ENCODE measurements around the gene FOSL1. TPM values are rescaled to one million over a fixed set of nuclear protein-coding genes. Genes with fewer than 3 reads are reported as not detected.

FOSL1 gene
- total RNA-seq, 2 experiments from 2014 or later = 11.1 to 11.3 TPM

Other genes starting within 250 kb of the FOSL1 start
- 100 to 1,000 TPM in 1 of 2 experiments, 10 to 100 TPM in 1; 76.9 to 109 TPM for gene RELA, start 237.5 kb downstream of the FOSL1 start, total RNA-seq
- gene KAT5, start 188.1 kb downstream of the FOSL1 start, total RNA-seq = 10 to 100 TPM; 56.5 to 65.1 TPM
- gene RNASEH2C, start 179.6 kb downstream of the FOSL1 start, total RNA-seq = 10 to 100 TPM; 72.5 to 96.8 TPM
- 10 to 100 TPM; 11.7 to 14.4 TPM for gene AP5B1, start 119.4 kb downstream of the FOSL1 start, total RNA-seq
- gene OVOL1, start 113.3 kb downstream of the FOSL1 start, total RNA-seq = under 1 TPM; 0.09 to 0.19 TPM
- gene SNX32, start 66.4 kb downstream of the FOSL1 start, total RNA-seq = 1 to 10 TPM; 2.9 to 3.0 TPM
- 1,000 to 10,000 TPM in 1 of 2 experiments, 100 to 1,000 TPM in 1; 888 to 1,074 TPM for gene CFL1, start 42.2 kb downstream of the FOSL1 start, total RNA-seq
- gene MUS81, start 40.0 kb downstream of the FOSL1 start, total RNA-seq = 10 to 100 TPM; 59.2 to 67.8 TPM
- 10 to 100 TPM; 20.2 to 23.4 TPM for gene EFEMP2, start 27.6 kb downstream of the FOSL1 start, total RNA-seq
- gene CTSW, start 20.6 kb downstream of the FOSL1 start, total RNA-seq = 1 to 10 TPM; 1.7 TPM
- 100 to 1,000 TPM in 1 of 2 experiments, 10 to 100 TPM in 1; 95.4 to 121 TPM for gene FIBP, start 11.9 kb downstream of the FOSL1 start, total RNA-seq
- gene CCDC85B, start 9.7 kb downstream of the FOSL1 start, total RNA-seq = 10 to 100 TPM; 25.5 to 45.0 TPM
- 10 to 100 TPM; 21.4 to 22.9 TPM for gene C11orf68, start 18.7 kb upstream of the FOSL1 start, total RNA-seq
- gene DRAP1, start 19.0 kb upstream of the FOSL1 start, total RNA-seq = 100 to 1,000 TPM; 111 to 158 TPM
- gene TSGA10IP, start 45.1 kb upstream of the FOSL1 start, total RNA-seq = not detected
- gene SART1, start 61.3 kb upstream of the FOSL1 start, total RNA-seq = 10 to 100 TPM; 54.7 to 84.5 TPM
- 10 to 100 TPM; 45.1 to 52.2 TPM for gene EIF1AD, start 101.8 kb upstream of the FOSL1 start, total RNA-seq
- 100 to 1,000 TPM; 233 to 293 TPM for gene BANF1, start 102.1 kb upstream of the FOSL1 start, total RNA-seq
- not detected for gene CST6, start 111.6 kb upstream of the FOSL1 start, total RNA-seq
- not detected for gene CATSPER1, start 126.1 kb upstream of the FOSL1 start, total RNA-seq
- under 1 TPM; 0.51 to 0.69 TPM for gene GAL3ST3, start 148.8 kb upstream of the FOSL1 start, total RNA-seq
- 100 to 1,000 TPM; 265 to 270 TPM for gene SF3B2, start 152.0 kb upstream of the FOSL1 start, total RNA-seq
- 10 to 100 TPM; 76.6 to 90.7 TPM for gene PACS1, start 169.9 kb upstream of the FOSL1 start, total RNA-seq

Data from activated CD4-positive, alpha-beta T cell treated with anti-CD3 and anti-CD28 coated beads for 36 hours (primary cell).